HUDEP-2 (cell line): ENCODE data around the gene EPB41.
"Not testable (repeated sequence)": the region's sequence is repeated elsewhere in the genome, so short reads cannot be mapped to it uniquely, and the experiment has no call there.

Source experiments
- DNase-seq, 76 experiments: peaks; one replicate each; lab custom pipeline; 2025; ENCODE audit not compliant: unreplicated experiment in 76 of 76; lab: John Stamatoyannopoulos, UW

Gene EPB41

GRCh38 chr1:28914228-28915030, at the start of gene EPB41:
Gene EPB41 (plus strand): TSS chr1:28914569. CDS start chr1:28987438, 72,869 bp downstream.
- DNase-seq = peak in 71 of 76 experiments; percentile 11 to 84 (median 65)

DNA sequence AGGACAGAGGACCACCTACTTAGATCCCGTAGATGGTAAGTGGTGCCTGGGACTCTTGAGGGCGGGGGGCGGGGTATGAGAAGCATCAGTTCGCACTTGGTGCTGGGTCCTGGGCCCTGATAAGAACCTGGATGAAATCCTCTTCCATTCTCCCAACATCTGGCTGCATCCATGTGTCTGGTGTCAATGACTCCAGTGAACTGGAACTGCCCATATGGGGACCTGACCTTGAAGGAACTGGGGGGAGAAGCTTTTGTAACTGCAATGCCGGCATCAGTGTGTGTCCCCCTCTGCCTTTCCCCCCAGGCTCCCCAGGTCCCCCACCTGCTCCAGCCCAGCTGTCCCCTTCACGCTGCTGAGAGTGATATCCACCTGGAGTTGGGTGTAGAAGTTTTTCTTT, 49.7 kb upstream of the EPB41 start:
- DNase-seq = no peak

- peak in 70 of 76 experiments; percentile 16 to 82 (median 53) for DNase-seq
These were observed 48.2 kb upstream of the EPB41 start for GRCh38 chr1:28865997-28866650.

- no peak for DNase-seq
These were observed 46.5 kb upstream of the EPB41 start for GRCh38 chr1:28867850-28868249.

- no peak for DNase-seq
These were observed 44.4 kb upstream of the EPB41 start for GRCh38 chr1:28869952-28870351.

DNA sequence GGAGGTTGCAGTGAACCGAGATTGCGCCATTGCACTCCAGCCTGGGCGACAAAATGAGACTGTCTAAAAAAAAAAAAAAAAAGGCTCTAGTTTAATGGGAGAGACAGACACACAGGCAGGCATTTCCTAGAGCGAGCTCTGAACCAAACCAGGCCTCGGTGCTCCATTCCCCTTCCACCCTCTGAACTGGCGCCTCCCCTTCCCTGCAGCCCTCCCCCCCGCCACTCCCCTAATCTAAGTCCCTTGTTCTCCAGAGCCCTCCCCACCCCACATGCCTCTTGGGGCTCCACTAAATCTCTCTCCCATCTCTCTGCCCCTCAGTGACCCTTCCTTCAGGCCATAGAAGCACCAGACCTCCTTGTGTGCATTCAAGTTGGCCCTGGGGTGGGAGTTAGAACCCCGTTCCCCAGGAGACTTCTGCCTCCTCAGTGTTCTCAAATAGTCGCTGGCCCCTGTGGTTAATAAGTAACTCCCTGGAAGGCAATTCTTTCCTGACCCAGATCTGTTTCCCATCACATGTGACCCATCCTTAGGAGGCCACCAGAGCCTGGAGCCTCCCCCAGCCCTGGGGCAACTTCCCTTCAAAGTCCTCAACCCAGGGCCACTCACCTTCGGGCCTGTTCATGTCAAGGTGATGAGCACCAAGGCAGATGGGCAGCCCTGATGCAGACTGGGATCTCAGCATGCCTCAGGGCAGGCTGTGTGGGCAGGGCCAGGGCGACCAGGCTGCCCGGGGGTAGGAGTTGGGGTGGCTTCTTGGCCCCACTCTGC, 42.6 kb upstream of the EPB41 start:
- no peak for DNase-seq

GRCh38 chr1:28875134-28875533, 39.2 kb upstream of the EPB41 start:
- not testable (repeated sequence) for DNase-seq

GRCh38 chr1:28877132-28877781, 37.1 kb upstream of the EPB41 start:
- peak in 59 of 76 experiments; percentile 12 to 74 (median 50) for DNase-seq

DNA sequence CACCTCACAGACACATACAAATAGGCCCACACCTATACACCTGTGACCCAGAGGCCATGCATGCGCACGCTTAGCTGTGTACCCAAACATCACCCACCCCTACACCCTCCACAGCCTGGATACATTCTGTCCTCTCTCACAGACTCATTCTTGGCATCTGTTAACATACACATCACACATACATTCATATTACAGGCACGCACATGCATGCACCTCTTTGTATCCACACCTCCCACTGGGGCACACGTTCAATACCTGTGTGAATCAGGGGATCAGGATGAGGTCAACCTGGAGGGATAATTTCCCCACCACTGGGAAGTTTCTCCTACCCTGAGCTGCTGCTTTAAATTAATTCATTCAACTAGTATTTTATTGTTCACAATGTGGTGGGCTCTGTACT, 35.6 kb upstream of the EPB41 start:
- no peak for DNase-seq

GRCh38 chr1:28882009-28882628, 32.2 kb upstream of the EPB41 start:
- DNase-seq = peak in 74 of 76 experiments; percentile 24 to 88 (median 74)

- DNase-seq = peak in 4 of 76 experiments; percentile 36 to 55 (median 46)
These were observed 31.1 kb upstream of the EPB41 start for GRCh38 chr1:28883242-28883616.

- DNase-seq = no peak
These were observed 28.9 kb upstream of the EPB41 start for GRCh38 chr1:28885472-28885877.

DNA sequence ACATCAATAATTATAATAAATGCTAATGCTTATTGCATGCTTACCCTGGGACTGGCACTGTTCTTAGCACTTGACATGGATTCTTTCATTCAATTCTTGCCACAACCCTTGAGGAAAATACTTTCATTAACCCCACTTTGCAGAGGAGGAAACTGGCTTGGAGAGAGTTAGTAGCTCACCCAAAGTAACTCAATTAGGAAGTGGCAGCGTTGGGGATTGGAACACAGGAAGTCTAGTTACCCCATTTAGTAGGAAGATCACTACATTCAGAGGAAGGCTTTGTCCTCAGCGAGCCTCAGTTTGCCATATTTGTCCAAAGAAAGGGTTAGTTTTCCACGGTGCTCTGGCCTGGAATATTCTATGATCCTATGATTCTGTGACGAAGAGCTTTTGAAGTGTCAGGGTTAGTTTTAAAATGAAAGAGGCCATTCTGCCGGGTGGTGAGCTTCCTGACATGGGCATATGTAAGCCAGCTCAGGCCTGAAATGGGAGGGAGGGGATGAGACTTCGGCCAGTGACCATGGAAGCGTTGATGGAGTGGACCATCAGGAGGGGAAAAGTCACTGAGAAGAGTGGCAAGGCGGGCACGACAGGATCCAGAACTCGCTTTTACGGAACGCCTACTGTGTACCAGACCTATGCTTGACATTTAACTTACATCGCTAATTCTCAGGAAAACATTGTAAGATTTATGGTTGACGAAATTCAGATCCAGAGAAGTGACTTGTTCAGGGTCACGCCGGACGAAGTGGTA, 28.2 kb upstream of the EPB41 start:
- peak in 1 of 76 experiments; percentile 24 for DNase-seq

DNA sequence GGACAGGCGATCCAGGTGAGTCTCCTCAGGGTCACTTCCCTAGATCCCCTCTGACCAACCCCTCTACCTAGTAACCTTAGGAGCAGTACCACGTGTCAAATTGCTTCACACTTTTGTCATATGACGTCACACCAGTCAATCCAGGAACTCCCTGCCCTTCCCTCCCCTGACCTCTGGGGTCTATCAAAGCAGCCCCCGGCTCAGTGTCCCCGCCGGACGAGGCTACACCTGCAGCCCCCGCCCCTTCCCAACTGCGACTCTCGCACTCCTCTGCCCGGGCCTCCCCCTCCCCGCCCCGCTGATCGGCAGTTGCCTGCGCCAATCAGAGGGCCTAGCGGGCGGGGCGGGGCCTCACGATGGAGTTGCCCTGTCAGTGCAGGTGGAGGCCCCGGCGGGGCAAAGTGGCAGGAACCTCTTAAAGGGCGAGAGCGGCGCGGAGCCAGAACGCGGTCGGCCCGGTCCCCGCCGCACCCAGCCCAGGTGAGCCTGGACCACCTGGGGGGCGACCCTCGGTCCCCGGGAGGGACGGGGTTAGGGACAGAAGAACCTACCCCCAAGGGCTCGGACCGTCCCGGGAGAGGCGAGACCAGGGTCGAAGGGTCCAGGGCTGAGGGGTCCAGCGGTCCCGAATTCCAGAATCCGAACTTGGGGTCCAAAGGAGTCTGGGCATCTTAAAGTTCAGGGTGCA, 27.5 kb upstream of the EPB41 start:
- peak in 73 of 76 experiments; percentile 21 to 89 (median 78) for DNase-seq

DNA sequence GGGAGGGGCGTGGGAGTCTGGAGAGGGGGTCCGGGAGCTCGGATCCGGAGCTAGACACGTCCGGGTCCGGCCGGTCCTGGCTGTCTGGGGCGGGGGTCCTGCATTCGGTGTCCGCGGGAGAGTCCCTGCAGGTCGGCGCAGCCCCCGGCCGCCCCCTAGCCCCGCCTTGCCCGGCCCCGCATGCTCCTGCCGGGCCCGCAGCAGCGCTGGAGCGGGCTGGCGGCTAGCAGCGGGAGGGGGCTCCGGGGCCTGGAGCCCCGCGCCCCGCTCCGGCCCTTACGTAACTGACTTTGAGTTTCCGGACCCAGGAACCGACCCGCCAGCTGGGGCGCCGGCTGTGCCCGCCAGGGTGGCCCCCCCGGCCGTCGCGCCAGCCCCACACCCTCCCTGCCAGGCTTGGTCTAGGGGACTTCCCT, 26.9 kb upstream of the EPB41 start:
- peak in 1 of 76 experiments; percentile 15 for DNase-seq

DNA sequence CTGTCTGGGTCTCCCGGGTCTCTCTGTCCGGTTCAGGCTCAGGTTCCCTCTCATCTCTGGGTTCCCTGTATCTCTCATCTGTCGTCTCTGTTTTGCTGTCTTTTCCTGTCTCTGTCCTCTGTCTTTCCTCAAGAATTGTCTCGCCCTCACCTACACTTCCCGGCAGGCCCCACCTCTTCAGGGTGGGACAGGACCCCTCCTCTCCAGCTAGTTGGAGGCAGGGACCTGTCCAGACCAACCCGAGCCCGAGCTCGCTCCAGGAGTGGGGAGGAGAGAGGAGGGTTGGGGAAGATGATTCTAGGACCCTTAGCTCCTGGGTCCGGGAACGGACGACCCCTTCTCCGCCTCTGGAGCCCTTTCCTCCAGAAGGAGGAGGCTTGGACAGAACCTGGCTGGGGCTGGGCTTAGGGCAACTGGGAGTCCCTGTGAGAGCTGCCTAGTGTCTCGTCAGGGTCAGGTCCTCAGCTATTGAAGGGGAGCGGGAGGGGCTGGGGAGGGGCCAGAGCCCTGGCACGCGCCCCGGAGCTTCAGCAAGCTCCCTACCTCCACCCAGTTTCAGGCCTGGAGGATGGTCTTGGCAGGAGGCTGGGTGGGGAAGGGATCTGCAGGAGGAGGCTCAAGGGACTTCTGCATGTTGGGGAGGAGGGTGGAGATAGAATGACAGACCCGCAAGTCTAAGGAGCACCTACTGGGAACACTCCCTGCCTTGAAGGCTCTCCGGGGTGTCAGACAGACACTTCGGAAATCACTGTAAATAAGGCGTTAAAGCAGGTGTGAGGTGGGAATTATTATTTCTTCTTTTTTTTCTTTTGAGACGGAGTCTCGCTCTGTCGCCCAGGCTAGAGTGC, 26.3 kb upstream of the EPB41 start:
- DNase-seq = peak in 72 of 76 experiments; percentile 12 to 83 (median 65)

DNA sequence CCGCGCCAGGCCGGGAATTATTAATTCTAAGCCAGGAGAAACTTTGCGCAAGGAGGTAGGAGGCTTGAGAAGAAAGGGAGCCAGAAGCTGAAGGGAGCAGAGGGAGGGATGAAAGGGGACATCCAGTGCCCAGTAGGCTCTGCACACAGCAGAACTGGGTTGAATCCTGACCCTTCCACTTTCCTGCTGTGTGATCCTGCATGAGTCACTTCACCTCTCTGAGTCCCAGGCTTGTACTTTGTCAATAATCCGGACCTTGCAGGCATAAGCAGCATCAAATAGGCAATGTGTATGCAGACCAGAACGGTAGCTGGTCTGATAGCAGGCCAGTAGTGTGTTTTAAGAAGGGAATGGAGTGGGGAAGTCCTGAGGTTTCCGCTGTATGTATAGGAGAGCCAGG, 25.5 kb upstream of the EPB41 start:
- DNase-seq = no peak

DNA sequence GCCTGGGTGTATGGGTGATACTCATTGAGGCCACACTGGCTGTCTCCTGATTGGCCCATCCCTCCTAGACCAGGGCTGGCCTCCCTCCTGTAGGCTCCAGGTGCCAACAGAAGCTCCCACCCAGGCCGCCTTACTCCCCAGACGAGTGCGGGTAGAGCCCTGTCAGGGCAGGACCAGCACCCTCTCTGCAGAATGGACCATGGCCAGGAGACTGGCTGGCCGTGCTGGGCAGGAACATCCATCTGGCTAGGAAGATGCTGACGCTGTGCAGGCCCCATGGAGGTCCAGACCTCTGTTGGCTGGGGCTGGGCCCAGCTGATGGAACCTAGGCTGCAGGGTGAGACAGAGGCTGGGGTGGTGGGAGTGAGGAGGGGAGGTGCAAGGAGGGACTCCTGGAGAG, 25.0 kb upstream of the EPB41 start:
- peak in 1 of 76 experiments; percentile 6 for DNase-seq
